Right atrium auricular region (tissue), 2 donors: Measurements from ENCODE around the gene RASGEF1C. TPM values are rescaled to one million over a fixed set of nuclear protein-coding genes. Genes with fewer than 3 reads are reported as not detected.

ENCODE experiments used
- DNase-seq: peaks from one replicate; pipeline ENCODE4 v3.0.0-alpha.2; 2019; ENCODE audit warnings: low spot score
- H3K27ac ChIP-seq, 2 donors: fragments of 200-600 bp; sonication (generic); 1 replicate in 1 of 2; 2 replicates in 1 of 2; pipeline ENCODE4 v1.5.1; 2016 to 2019
- H3K27me3 ChIP-seq, 2 donors: fragments of 200-600 bp; sonication (generic); one replicate each; pipeline versions ENCODE4 v1.5.1 to v1.6.0; 2017 to 2019
- H3K36me3 ChIP-seq: fragments of 200-600 bp; sonication (generic); one replicate; pipeline ENCODE4 v1.5.1; 2016
- H3K4me1 ChIP-seq, 2 donors: fragments of 200-600 bp; sonication (generic); one replicate each; pipeline versions ENCODE4 v1.5.1 to v1.6.0; 2017 to 2019
- H3K4me3 ChIP-seq, 2 donors: fragments of 200-600 bp; sonication (generic); 1 replicate in 1 of 2; 2 replicates in 1 of 2; pipeline ENCODE4 v1.5.1; 2017 to 2019; ENCODE audit warnings: mild to moderate bottlenecking in 1 of 2, moderate library complexity in 1 of 2
- H3K9me3 ChIP-seq, 2 donors: fragments of 200-600 bp; sonication (generic); one replicate each; pipeline ENCODE4 v1.5.1; 2019
- CTCF ChIP-seq, 2 donors: fragments of 200-600 bp; sonication (generic); IDR thresholded peaks; one replicate each; pipeline ENCODE4 v1.5.1; 2019; ENCODE audit warnings: antibody characterized with exemption in 2 of 2
- total RNA-seq, 2 donors: library from RNA; depleted of rRNA; stranded (reverse); fragments of >200 nt; gene quantifications; one replicate each; pipeline ENCODE4 v1.1.0, GENCODE V29; 2016

RASGEF1C gene
- total RNA-seq, 2 donors from 2014 or later = 0.55 to 0.67 TPM

- no peaks in the 10 kb centered on the region for H3K36me3 ChIP-seq
- peaks cover 0 to 3% of the 10 kb centered on the region in 2 donors for H3K9me3 ChIP-seq
- peaks cover 0 to 31% of the 10 kb centered on the region in 2 donors for H3K4me1 ChIP-seq
- DNase-seq = no peak
- H3K27me3 ChIP-seq = no peaks in the 10 kb centered on the region
- no peak overlapping the region for H3K4me3 ChIP-seq
- no peak overlapping the region for H3K27ac ChIP-seq
- no peak for TF ChIP-seq CTCF (IDR thresholded peaks at IDR 0.05)
Measured at GRCh38 chr5:180068519-180069090, 140.4 kb downstream of the RASGEF1C start.

GRCh38 chr5:180067986-180068385, 141.0 kb downstream of the RASGEF1C start:
- no peak for DNase-seq
- Histone ChIP-seq H3K4me1 (peaks cover 0 to 31% of the 10 kb centered on the region in 2 donors), H3K9me3 (peaks cover 0 to 3% of the 10 kb centered on the region in 2 donors), H3K36me3 (no peaks in the 10 kb centered on the region), H3K4me3 (no peak overlapping the region), H3K27ac (no peak overlapping the region), H3K27me3 (no peaks in the 10 kb centered on the region)
- TF ChIP-seq CTCF (IDR thresholded peaks at IDR 0.05) = no peak

- H3K36me3 ChIP-seq = no peaks in the 10 kb centered on the region
- no peaks in the 10 kb centered on the region for H3K4me1 ChIP-seq
- no peaks in the 10 kb centered on the region for H3K9me3 ChIP-seq
- no peak overlapping the region for H3K4me3 ChIP-seq
- no peak for DNase-seq
- H3K27ac ChIP-seq = no peak overlapping the region
- no peak for TF ChIP-seq CTCF (IDR thresholded peaks at IDR 0.05)
- no peaks in the 10 kb centered on the region for H3K27me3 ChIP-seq
Measured at GRCh38 chr5:180060192-180060591, 148.8 kb downstream of the RASGEF1C start.

- Histone ChIP-seq H3K4me1 (no peaks in the 10 kb centered on the region), H3K36me3 (no peaks in the 10 kb centered on the region), H3K27me3 (no peaks in the 10 kb centered on the region), H3K9me3 (no peaks in the 10 kb centered on the region), H3K27ac (no peak overlapping the region), H3K4me3 (no peak overlapping the region)
- TF ChIP-seq CTCF (IDR thresholded peaks at IDR 0.05) = no peak
- DNase-seq = no peak
Measured at GRCh38 chr5:180059326-180059725, 149.7 kb downstream of the RASGEF1C start.

- no peaks in the 10 kb centered on the region for H3K4me1 ChIP-seq
- TF ChIP-seq CTCF (IDR thresholded peaks at IDR 0.05) = no peak
- no peaks in the 10 kb centered on the region for H3K9me3 ChIP-seq
- H3K4me3 ChIP-seq = no peak overlapping the region
- H3K36me3 ChIP-seq = no peaks in the 10 kb centered on the region
- DNase-seq = no peak
- H3K27me3 ChIP-seq = no peaks in the 10 kb centered on the region
- H3K27ac ChIP-seq = no peak overlapping the region
Measured at GRCh38 chr5:180056153-180056552, 152.9 kb downstream of the RASGEF1C start.

GRCh38 chr5:180054226-180054625, 154.8 kb downstream of the RASGEF1C start:
- Histone ChIP-seq H3K4me3 (no peak overlapping the region), H3K4me1 (peaks cover 0 to 11% of the 10 kb centered on the region in 2 donors), H3K27ac (no peak overlapping the region), H3K27me3 (no peaks in the 10 kb centered on the region), H3K9me3 (no peaks in the 10 kb centered on the region), H3K36me3 (no peaks in the 10 kb centered on the region)
- TF ChIP-seq CTCF (IDR thresholded peaks at IDR 0.05) = no peak
- DNase-seq = no peak
